HepG2 (cell line): ENCODE measurements around the gene AAMP. TPM values are rescaled to one million over a fixed set of nuclear protein-coding genes. Genes with fewer than 3 reads are reported as not detected.

Experiments used
- ATAC-seq: fragments of 200-7000 bp; cut with Tn5 transposase; 3 replicates; pipeline ENCODE4 v1.9.1; 2020; ENCODE audit warnings: mild to moderate bottlenecking, moderate library complexity
- BruUV-seq: library from RNA; stranded (reverse); fragments of 400-500 nt; replicated peaks from 2 replicates; lab custom pipeline; 2021; lab: Mats Ljungman, UMichigan
- CTCF ChIA-PET: fragments of 300-600 bp; formaldehyde crosslinking; extraction: SDS; loops from one replicate; lab custom pipeline; 2021; ENCODE audit warnings: low total read pairs, inconsistent platforms, low intra/inter-chr PET ratio; lab: Yijun Ruan, JAX
- POLR2A ChIA-PET: fragments of 350-600 bp; sonication (Branson Sonifier 250); formaldehyde crosslinking; loops from one replicate; lab custom pipeline; 2020; ENCODE audit warnings: antibody characterized with exemption, inconsistent platforms; lab: Yijun Ruan, JAX
- DNase-seq: peaks from one replicate; pipeline ENCODE4 v3.0.0-alpha.2; 2015; ENCODE audit warnings: low spot score
- FAIRE-seq: peaks from 3 replicates; lab custom pipeline; 2011; peaks lifted over from hg19 to GRCh38; lab: Jason Lieb, UNC
- H2AFZ ChIP-seq: one replicate; pipeline ENCODE4 v1.6.1; 2011; ENCODE audit warnings: low read length, inconsistent platforms
- H3K27ac ChIP-seq: fragments of 300-600 bp; 3 replicates; pipeline ENCODE4 v1.8.0; 2011; ENCODE audit warnings: mixed run types, mild to moderate bottlenecking, mixed read lengths, low read length, inconsistent platforms; ENCODE audit not compliant: insufficient read depth; ENCODE audit errors: extremely low read length
- H3K27me3 ChIP-seq, 2 experiments: fragments of 200-600 bp in 1 of 2; 2 replicates in 1 of 2; 3 replicates in 1 of 2; pipeline versions ENCODE4 v1.6.0 to v1.8.0; 2011; ENCODE audit warnings: low read length in 2 of 2, mild to moderate bottlenecking in 2 of 2, moderate library complexity in 2 of 2, inconsistent platforms in 1 of 2; ENCODE audit not compliant: insufficient read depth in 2 of 2, control insufficient read depth in 1 of 2
- H3K36me3 ChIP-seq, 2 experiments: fragments of 200-600 bp in 1 of 2; replicated peaks in 1 of 2; 2 replicates in 1 of 2; 3 replicates in 1 of 2; pipeline versions ENCODE4 v1.5.1 to v1.8.0; 2011; ENCODE audit warnings: low read length in 2 of 2, inconsistent platforms in 1 of 2; ENCODE audit not compliant: insufficient read depth in 2 of 2, control insufficient read depth in 1 of 2
- H3K4me1 ChIP-seq: 2 replicates; pipeline ENCODE4 v1.5.1; 2012; ENCODE audit warnings: low read length, inconsistent platforms; ENCODE audit not compliant: insufficient read depth
- H3K4me2 ChIP-seq: 2 replicates; pipeline ENCODE4 v1.6.0; 2011; ENCODE audit warnings: low read depth, low read length, inconsistent platforms
- H3K4me3 ChIP-seq, 3 experiments: fragments of 200-600 bp in 1 of 3; sonication (generic), shearing (Covaris generic) in 1 of 3; replicated peaks in 1 of 3; 2 replicates each; pipeline ENCODE4 v1.5.1; 2011 to 2016; ENCODE audit warnings: low read length in 3 of 3, inconsistent platforms in 2 of 3, low read depth in 2 of 3, mild to moderate bottlenecking in 2 of 3, control low read depth in 1 of 3, mixed read lengths in 1 of 3; ENCODE audit not compliant: insufficient read depth in 1 of 3
- H3K79me2 ChIP-seq: one replicate; pipeline ENCODE4 v1.6.1; 2011; ENCODE audit warnings: low read length, inconsistent platforms; ENCODE audit not compliant: insufficient read depth
- H3K9ac ChIP-seq: 2 replicates; pipeline ENCODE4 v1.6.0; 2011; ENCODE audit warnings: mild to moderate bottlenecking, low read depth, low read length, inconsistent platforms; ENCODE audit not compliant: insufficient read depth
- H3K9me3 ChIP-seq: 2 replicates; pipeline ENCODE4 v1.5.1; 2012; ENCODE audit warnings: mild to moderate bottlenecking, low read length
- H4K20me1 ChIP-seq: 2 replicates; pipeline ENCODE4 v1.6.0; 2011; ENCODE audit warnings: inconsistent platforms, mild to moderate bottlenecking, low read length, moderate library complexity; ENCODE audit not compliant: insufficient read depth
- ARNTL ChIP-seq: sonication (generic); formaldehyde crosslinking; IDR thresholded peaks from 2 replicates; pipeline ENCODE4 v1.4.0; 2020; ENCODE audit warnings: mild to moderate bottlenecking, missing genetic modification reagents
- BORCS8-MEF2B ChIP-seq: sonication (generic); formaldehyde crosslinking; IDR thresholded peaks from 2 replicates; pipeline ENCODE4 v1.8.0; 2022; ENCODE audit warnings: mild to moderate bottlenecking, missing genetic modification reagents
- DMAP1 ChIP-seq: IDR thresholded peaks from 2 replicates; pipeline ENCODE4 v1.6.1; 2016
- GZF1 ChIP-seq: sonication (generic); formaldehyde crosslinking; IDR thresholded peaks from 2 replicates; pipeline ENCODE4 v1.5.1; 2020; ENCODE audit warnings: mild to moderate bottlenecking, missing genetic modification reagents
- IRF2 ChIP-seq: IDR thresholded peaks from 2 replicates; pipeline ENCODE4 v1.6.1; 2018; ENCODE audit warnings: missing genetic modification reagents, missing compliant biosample characterization
- MEIS2 ChIP-seq: sonication (generic); formaldehyde crosslinking; IDR thresholded peaks from 2 replicates; pipeline ENCODE4 v1.9.0; 2021; ENCODE audit warnings: mild to moderate bottlenecking, missing genetic modification reagents
- NR2F1 ChIP-seq, 2 experiments: fragments of 450-650 bp in 1 of 2; formaldehyde crosslinking in 1 of 2; IDR thresholded peaks; 2 replicates each; pipeline versions ENCODE4 v1.5.0 to v1.6.1; 2016 to 2020; ENCODE audit warnings: mild to moderate bottlenecking in 1 of 2, missing compliant biosample characterization in 1 of 2, missing genetic modification reagents in 1 of 2, moderate library complexity in 1 of 2
- POLR2G ChIP-seq: fragments of 200-400 bp; formaldehyde crosslinking; IDR thresholded peaks from 2 replicates; pipeline ENCODE4 v1.6.1; 2018; ENCODE audit warnings: mild to moderate bottlenecking, low read depth, low read length, moderate library complexity
- RARA ChIP-seq: IDR thresholded peaks from 2 replicates; pipeline ENCODE4 v1.6.1; 2016; ENCODE audit warnings: missing genetic modification reagents, missing compliant biosample characterization
- RARG ChIP-seq: sonication (generic); formaldehyde crosslinking; IDR thresholded peaks from 2 replicates; pipeline ENCODE4 v1.4.0; 2020; ENCODE audit warnings: low read depth, mild to moderate bottlenecking, missing genetic modification reagents
- SP2 ChIP-seq: sonication (generic); formaldehyde crosslinking; IDR thresholded peaks from 2 replicates; pipeline ENCODE4 v1.5.1; 2020; ENCODE audit warnings: mild to moderate bottlenecking, missing genetic modification reagents
- XRCC5 ChIP-seq: fragments of 200-400 bp; formaldehyde crosslinking; optimal IDR thresholded peaks from 2 replicates; pipeline ENCODE3; 2017; ENCODE audit warnings: mild to moderate bottlenecking, low read length
- ZBTB8A ChIP-seq: sonication (generic); formaldehyde crosslinking; IDR thresholded peaks from 2 replicates; pipeline ENCODE4 v1.4.0; 2020; ENCODE audit warnings: mild to moderate bottlenecking, low read depth, missing genetic modification reagents, borderline replicate concordance
- ZNF232 ChIP-seq: sonication (generic); formaldehyde crosslinking; IDR thresholded peaks from 2 replicates; pipeline ENCODE4 v1.4.0; 2020; ENCODE audit warnings: missing genetic modification reagents, borderline replicate concordance
- ZNF646 ChIP-seq: sonication (generic); formaldehyde crosslinking; IDR thresholded peaks from 2 replicates; pipeline ENCODE4 v1.9.0; 2021; ENCODE audit warnings: mild to moderate bottlenecking, missing genetic modification reagents
- ZNF674 ChIP-seq: sonication (generic); formaldehyde crosslinking; IDR thresholded peaks from 2 replicates; pipeline ENCODE4 v1.5.0; 2020; ENCODE audit warnings: low read depth, mild to moderate bottlenecking, missing genetic modification reagents
- ZNF724P ChIP-seq: sonication (generic); formaldehyde crosslinking; IDR thresholded peaks from 2 replicates; pipeline ENCODE4 v1.8.0; 2022; ENCODE audit warnings: missing genetic modification reagents, borderline replicate concordance
- WGBS: methylation state at CpG from one replicate; pipeline ENCODE4 v1.1.6; 2017; ENCODE audit warnings: low lambda C conversion rate; 5-methylcytosine and 5-hydroxymethylcytosine counted together
- in situ Hi-C: cut with HindIII; loops from 2 replicates; pipeline ENCODE4 v1.10.0; 2017; ENCODE audit warnings: low pct_unique_long_range_greater_than_20kb; ENCODE audit not compliant: extremely low pct_ligation_motif_present
- intact Hi-C: fragments of 100-400 bp; cut with micrococcal nuclease; formaldehyde crosslinking; loops from one replicate; pipeline ENCODE4 v1.10.0; 2022; ENCODE audit not compliant: unreplicated experiment
- polyA plus RNA-seq, 8 experiments: library from polyadenylated mRNA; depleted of rRNA in 3 of 8; stranded (reverse) in 7 of 8; unstranded in 1 of 8; fragments of >200 nt; fragmentation: Illumina TruSeq in 4 of 8; extraction: Trizol in 4 of 8; gene quantifications; 2 replicates each; pipeline versions ENCODE4 v1.2.1 to v1.2.3, GENCODE V29; 2011 to 2016; ENCODE audit warnings: low read depth in 4 of 8, missing spikeins in 1 of 8, mixed read lengths in 1 of 8; ENCODE audit not compliant: insufficient read depth in 1 of 8
- total RNA-seq, 5 experiments: library from RNA; depleted of rRNA; stranded (reverse); fragments of >200 nt; fragmentation: Illumina TruSeq; extraction: Trizol; gene quantifications; 2 replicates each; pipeline ENCODE4 v1.2.3, GENCODE V29; 2016; ENCODE audit warnings: low read depth in 1 of 5

The AAMP gene
- total and polyA plus RNA-seq, 2 of the 13 experiments (the other 11 are each of a cell fraction or from before 2014, with no cell fraction given) = 110 to 186 TPM

GRCh38 chr2:218217360-218218267 lies 52.3 kb downstream of the AAMP start:
- H3K9me3 ChIP-seq = no peaks in the 10 kb centered on the region
- CTCF ChIA-PET = no interaction called here
- TF ChIP-seq ZNF646 (no peak), IRF2 (CRISPR knock-in tag) (0 out of 2 replicates have a peak, but pooled peaks have one; percentile 26), NR2F1 (CRISPR knock-in tag; IDR thresholded peaks at IDR 0.05) (no peak), ARNTL (CRISPR knock-in tag) (no peak), GZF1 (0 out of 2 replicates have a peak, but pooled peaks have one; percentile 36), SP2 (no peak; the same call in 1 of the 2 replicates), XRCC5 (peak; percentile 24), ZNF674 (no peak), DMAP1 (CRISPR knock-in tag) (peak; percentile 69; the same call in 1 of the 2 replicates), POLR2G (no peak), BORCS8-MEF2B (CRISPR knock-in tag) (no peak; the same call in 1 of the 2 replicates), ZNF724P (CRISPR knock-in tag) (no peak), MEIS2 (CRISPR knock-in tag) (0 out of 2 replicates have a peak, but pooled peaks have one; percentile 14), RARA (CRISPR knock-in tag) (no peak), ZBTB8A (CRISPR knock-in tag) (no peak), ZNF232 (no peak), RARG (no peak)

More at GRCh38 chr2:218217360-218218267, 52.3 kb downstream of the AAMP start:
- peak; percentile 79 for ATAC-seq
- peaks cover 12% of the 10 kb centered on the region; the same call in 1 of the 2 replicates for H4K20me1 ChIP-seq
- peak overlapping the region; percentile 87 to 96 (median 93) for H3K4me3 ChIP-seq
- H2AFZ ChIP-seq = no peak overlapping the region
- BruUV-seq = TSS peak; percentile 57
- peaks cover 2 to 21% of the 10 kb centered on the region in 2 experiments; a peak in 3 of 5 replicates for H3K36me3 ChIP-seq
- peak overlapping the region; percentile 83 for H3K9ac ChIP-seq
- peak overlapping the region; percentile 68 for H3K4me2 ChIP-seq
- no peak for FAIRE-seq
- in situ Hi-C loops (no loop called here), intact Hi-C loops (loop anchor here (5.0 kb wide), 1 partner anchor 55 kb away; the partner anchor contains the start of genes AAMP and PNKD)
- peak overlapping the region; percentile 70 for H3K27ac ChIP-seq
- H3K79me2 ChIP-seq = peaks cover 53% of the 10 kb centered on the region
- H3K4me1 ChIP-seq = peaks cover 51% of the 10 kb centered on the region
- H3K27me3 ChIP-seq = no peaks in the 10 kb centered on the region; a peak in 1 of 5 replicates
- DNase-seq = peak; percentile 18
- POLR2A ChIA-PET = interaction anchor here (1.1 to 1.3 kb wide), 3 partner anchors 13 to 53 kb away, joined by 5 to 11 read pairs (median 9); partner anchors contain the start of genes AAMP and PNKD
- under 1% methylated on average over 47 of the region's 47 CpGs for WGBS
